Measurements from ENCODE around the gene HOXD12. TPM values are rescaled to one million over a fixed set of nuclear protein-coding genes. Genes with fewer than 3 reads are reported as not detected.

HOXD12 gene
- total RNA-seq, 1 experiment from 2014 or later, result 0.13 TPM

GRCh38 chr2:176129813-176130146 is 30.2 kb downstream of the HOXD12 start:
- intact Hi-C loops (cut with micrococcal nuclease; ENCODE audit: unreplicated experiment) (loop anchor here (5.0 to 10.0 kb wide), 4 partner anchors 523 to 1033 kb away; no protein-coding TSS in a partner anchor), in situ Hi-C loops (cut with HindIII; ENCODE audit: low pct_unique_long_range_greater_than_20kb, low sequenced_read_pairs) (no loop called here)
- peak overlapping the region in 1 of 2 experiments; percentile 31; a peak in 1 of 4 replicates for H3K4me3 ChIP-seq (ENCODE audit: low read depth in 2 of 2, low read length in 2 of 2)
- no peaks in the 10 kb centered on the region for H3K36me3 ChIP-seq (ENCODE audit: control insufficient read depth, insufficient read depth, low read length)
- TF ChIP-seq SIN3A (IDR thresholded peaks at IDR 0.05; ENCODE audit: borderline replicate concordance, insufficient read depth, low read depth, low read length), result no peak
- TF ChIP-seq, protein P1, sequence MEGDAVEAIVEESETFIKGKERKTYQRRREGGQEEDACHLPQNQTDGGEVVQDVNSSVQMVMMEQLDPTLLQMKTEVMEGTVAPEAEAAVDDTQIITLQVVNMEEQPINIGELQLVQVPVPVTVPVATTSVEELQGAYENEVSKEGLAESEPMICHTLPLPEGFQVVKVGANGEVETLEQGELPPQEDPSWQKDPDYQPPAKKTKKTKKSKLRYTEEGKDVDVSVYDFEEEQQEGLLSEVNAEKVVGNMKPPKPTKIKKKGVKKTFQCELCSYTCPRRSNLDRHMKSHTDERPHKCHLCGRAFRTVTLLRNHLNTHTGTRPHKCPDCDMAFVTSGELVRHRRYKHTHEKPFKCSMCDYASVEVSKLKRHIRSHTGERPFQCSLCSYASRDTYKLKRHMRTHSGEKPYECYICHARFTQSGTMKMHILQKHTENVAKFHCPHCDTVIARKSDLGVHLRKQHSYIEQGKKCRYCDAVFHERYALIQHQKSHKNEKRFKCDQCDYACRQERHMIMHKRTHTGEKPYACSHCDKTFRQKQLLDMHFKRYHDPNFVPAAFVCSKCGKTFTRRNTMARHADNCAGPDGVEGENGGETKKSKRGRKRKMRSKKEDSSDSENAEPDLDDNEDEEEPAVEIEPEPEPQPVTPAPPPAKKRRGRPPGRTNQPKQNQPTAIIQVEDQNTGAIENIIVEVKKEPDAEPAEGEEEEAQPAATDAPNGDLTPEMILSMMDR (IDR thresholded peaks at IDR 0.05), result no peak
- TF ChIP-seq, protein P2, sequence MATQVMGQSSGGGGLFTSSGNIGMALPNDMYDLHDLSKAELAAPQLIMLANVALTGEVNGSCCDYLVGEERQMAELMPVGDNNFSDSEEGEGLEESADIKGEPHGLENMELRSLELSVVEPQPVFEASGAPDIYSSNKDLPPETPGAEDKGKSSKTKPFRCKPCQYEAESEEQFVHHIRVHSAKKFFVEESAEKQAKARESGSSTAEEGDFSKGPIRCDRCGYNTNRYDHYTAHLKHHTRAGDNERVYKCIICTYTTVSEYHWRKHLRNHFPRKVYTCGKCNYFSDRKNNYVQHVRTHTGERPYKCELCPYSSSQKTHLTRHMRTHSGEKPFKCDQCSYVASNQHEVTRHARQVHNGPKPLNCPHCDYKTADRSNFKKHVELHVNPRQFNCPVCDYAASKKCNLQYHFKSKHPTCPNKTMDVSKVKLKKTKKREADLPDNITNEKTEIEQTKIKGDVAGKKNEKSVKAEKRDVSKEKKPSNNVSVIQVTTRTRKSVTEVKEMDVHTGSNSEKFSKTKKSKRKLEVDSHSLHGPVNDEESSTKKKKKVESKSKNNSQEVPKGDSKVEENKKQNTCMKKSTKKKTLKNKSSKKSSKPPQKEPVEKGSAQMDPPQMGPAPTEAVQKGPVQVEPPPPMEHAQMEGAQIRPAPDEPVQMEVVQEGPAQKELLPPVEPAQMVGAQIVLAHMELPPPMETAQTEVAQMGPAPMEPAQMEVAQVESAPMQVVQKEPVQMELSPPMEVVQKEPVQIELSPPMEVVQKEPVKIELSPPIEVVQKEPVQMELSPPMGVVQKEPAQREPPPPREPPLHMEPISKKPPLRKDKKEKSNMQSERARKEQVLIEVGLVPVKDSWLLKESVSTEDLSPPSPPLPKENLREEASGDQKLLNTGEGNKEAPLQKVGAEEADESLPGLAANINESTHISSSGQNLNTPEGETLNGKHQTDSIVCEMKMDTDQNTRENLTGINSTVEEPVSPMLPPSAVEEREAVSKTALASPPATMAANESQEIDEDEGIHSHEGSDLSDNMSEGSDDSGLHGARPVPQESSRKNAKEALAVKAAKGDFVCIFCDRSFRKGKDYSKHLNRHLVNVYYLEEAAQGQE (IDR thresholded peaks at IDR 0.05; ENCODE audit: insufficient read depth in 1 of 2, low read depth in 2 of 2, low read length in 1 of 2), result no peak
- no peak for TF ChIP-seq TCF7L2 (IDR thresholded peaks at IDR 0.05; ENCODE audit: low read depth, low read length)
- no peak for TF ChIP-seq POLR2AphosphoS5 (IDR thresholded peaks at IDR 0.05; ENCODE audit: low read depth, low read length)
- ATAC-seq (no peak), DNase-seq (ENCODE audit: low read depth, low spot score) (no peak)
- POLR2A ChIA-PET, result no interaction called here
- no TSS peak for BruUV-seq (replicated peaks)
- H3K9me3 ChIP-seq (ENCODE audit: control insufficient read depth, insufficient read depth, low read depth, low read length), result no peaks in the 10 kb centered on the region
- peaks cover 16% of the 10 kb centered on the region for H3K4me1 ChIP-seq (ENCODE audit: control insufficient read depth, insufficient read depth, low read length)
- H3K27ac ChIP-seq (ENCODE audit: low read length), result no peak overlapping the region
- CTCF ChIA-PET, result no interaction called here
- H3K27me3 ChIP-seq (ENCODE audit: control insufficient read depth, insufficient read depth, low read length), result no peaks in the 10 kb centered on the region

- ChIA-PET CTCF (no interaction called here), POLR2A (no interaction called here)
- intact Hi-C loops (cut with micrococcal nuclease; ENCODE audit: unreplicated experiment) (no loop called here), in situ Hi-C loops (cut with HindIII; ENCODE audit: low pct_unique_long_range_greater_than_20kb, low sequenced_read_pairs) (no loop called here)
- Histone ChIP-seq H3K4me1 (ENCODE audit: control insufficient read depth, insufficient read depth, low read length) (peaks cover 19% of the 10 kb centered on the region), H3K4me3 (ENCODE audit: low read depth in 2 of 2, low read length in 2 of 2) (peak overlapping the region in 1 of 2 experiments; percentile 31; a peak in 1 of 4 replicates), H3K36me3 (ENCODE audit: control insufficient read depth, insufficient read depth, low read length) (no peaks in the 10 kb centered on the region), H3K27me3 (ENCODE audit: control insufficient read depth, insufficient read depth, low read length) (no peaks in the 10 kb centered on the region), H3K9me3 (ENCODE audit: control insufficient read depth, insufficient read depth, low read depth, low read length) (no peaks in the 10 kb centered on the region), H3K27ac (ENCODE audit: low read length) (no peak overlapping the region)
- TF ChIP-seq, protein P1 (IDR thresholded peaks at IDR 0.05), result no peak
- TF ChIP-seq SIN3A (IDR thresholded peaks at IDR 0.05; ENCODE audit: borderline replicate concordance, insufficient read depth, low read depth, low read length) (no peak), TCF7L2 (IDR thresholded peaks at IDR 0.05; ENCODE audit: low read depth, low read length) (no peak), POLR2AphosphoS5 (IDR thresholded peaks at IDR 0.05; ENCODE audit: low read depth, low read length) (no peak)
- TF ChIP-seq, protein P2 (IDR thresholded peaks at IDR 0.05; ENCODE audit: insufficient read depth in 1 of 2, low read depth in 2 of 2, low read length in 1 of 2), result no peak
- BruUV-seq (replicated peaks), result no TSS peak
- ATAC-seq (no peak), DNase-seq (ENCODE audit: low read depth, low spot score) (no peak)
These were observed 30.8 kb downstream of the HOXD12 start for GRCh38 chr2:176130147-176130956.

Measured in Panc1 (cell line).